ENCODE results near the gene WDR43. TPM values are rescaled to one million over a fixed set of nuclear protein-coding genes. Genes with fewer than 3 reads are reported as not detected.
A peak's percentile ranks its signal among the peaks of the same experiment; 100 is the strongest.

WDR43 gene, protein sequence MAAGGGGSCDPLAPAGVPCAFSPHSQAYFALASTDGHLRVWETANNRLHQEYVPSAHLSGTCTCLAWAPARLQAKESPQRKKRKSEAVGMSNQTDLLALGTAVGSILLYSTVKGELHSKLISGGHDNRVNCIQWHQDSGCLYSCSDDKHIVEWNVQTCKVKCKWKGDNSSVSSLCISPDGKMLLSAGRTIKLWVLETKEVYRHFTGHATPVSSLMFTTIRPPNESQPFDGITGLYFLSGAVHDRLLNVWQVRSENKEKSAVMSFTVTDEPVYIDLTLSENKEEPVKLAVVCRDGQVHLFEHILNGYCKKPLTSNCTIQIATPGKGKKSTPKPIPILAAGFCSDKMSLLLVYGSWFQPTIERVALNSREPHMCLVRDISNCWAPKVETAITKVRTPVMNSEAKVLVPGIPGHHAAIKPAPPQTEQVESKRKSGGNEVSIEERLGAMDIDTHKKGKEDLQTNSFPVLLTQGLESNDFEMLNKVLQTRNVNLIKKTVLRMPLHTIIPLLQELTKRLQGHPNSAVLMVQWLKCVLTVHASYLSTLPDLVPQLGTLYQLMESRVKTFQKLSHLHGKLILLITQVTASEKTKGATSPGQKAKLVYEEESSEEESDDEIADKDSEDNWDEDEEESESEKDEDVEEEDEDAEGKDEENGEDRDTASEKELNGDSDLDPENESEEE
- total RNA-seq, result 37.3 TPM
- 10 to 100 TPM; 21.4 to 36.9 (median 30.1) TPM for polyA plus RNA-seq (ENCODE audit: insufficient read depth in 1 of 8, insufficient read length in 8 of 8, low replicate concordance in 1 of 8)
- long read RNA-seq, donor 1, result 0 reads
- long read RNA-seq, donor 2, result 0 reads
- long read RNA-seq, donor 3, transcript WDR43-202 (18 exons, 3,533 nt), result major isoform, 7 of 7 reads
- long read RNA-seq, donor 3, partial matches to known transcripts, result 0 of 7 reads
- long read RNA-seq, donor 3, other reads (novel, unspliced or antisense), result 0 of 7 reads
- long read RNA-seq, donor 4, partial matches to known transcripts, result 0 of 2 reads
- long read RNA-seq, donor 4, other reads (novel, unspliced or antisense), result 0 of 2 reads
- long read RNA-seq, donor 5, transcript WDR43-202 (18 exons, 3,533 nt), result major isoform, 11 of 38 reads
- long read RNA-seq, donor 5, partial matches to known transcripts, result 27 of 38 reads
- long read RNA-seq, donor 5, other reads (novel, unspliced or antisense), result 0 of 38 reads
- long read RNA-seq, donor 6, transcript WDR43-202 (18 exons, 3,533 nt), result major isoform, 7 of 7 reads
- long read RNA-seq, donor 6, partial matches to known transcripts, result 0 of 7 reads
- long read RNA-seq, donor 6, other reads (novel, unspliced or antisense), result 0 of 7 reads
- long read RNA-seq, donor 7, transcript WDR43-202 (18 exons, 3,533 nt), result major isoform, 9 of 19 reads
- long read RNA-seq, donor 7, partial matches to known transcripts, result 10 of 19 reads
- long read RNA-seq, donor 7, other reads (novel, unspliced or antisense), result 0 of 19 reads
- long read RNA-seq, donor 8, transcript WDR43-202 (18 exons, 3,533 nt), result major isoform, 6 of 7 reads
- long read RNA-seq, donor 8, partial matches to known transcripts, result 0 of 7 reads
- long read RNA-seq, donor 8, other reads (novel, unspliced or antisense), result 0 of 7 reads
- long read RNA-seq, donor 9, partial matches to known transcripts, result 12 of 13 reads
- long read RNA-seq, donor 9, other reads (novel, unspliced or antisense), result 0 of 13 reads
- long read RNA-seq, donor 10, partial matches to known transcripts, result 10 of 11 reads
- long read RNA-seq, donor 10, other reads (novel, unspliced or antisense), result 0 of 11 reads
- long read RNA-seq, donor 11, transcript WDR43-202 (18 exons, 3,533 nt), result major isoform, 5 of 16 reads
- long read RNA-seq, donor 11, partial matches to known transcripts, result 11 of 16 reads
- long read RNA-seq, donor 11, other reads (novel, unspliced or antisense), result 0 of 16 reads

GRCh38 chr2:28894470-28895188, at the start of gene WDR43:
TSS of gene WDR43 (plus strand) at chr2:28894667. CDS start at chr2:28894699, 32 bp downstream.
- peak within 1 kb of the TSS; percentile 73 for H3K27ac ChIP-seq (ENCODE audit: low read length)
- H3K36me3 ChIP-seq (ENCODE audit: control insufficient read depth, insufficient read depth, low read length), result no peaks in the 10 kb centered on the region
- peaks cover 4% of the 10 kb centered on the region for H3K4me1 ChIP-seq (ENCODE audit: control insufficient read depth, insufficient read depth, low read length)
- peak; percentile 99 for DNase-seq
- under 1% methylated on average over 77 of the region's 79 CpGs for WGBS (ENCODE audit: insufficient coverage)
- H3K4me3 ChIP-seq (ENCODE audit: low read length), result peak within 1 kb of the TSS; percentile 92
- peaks cover 2% of the 10 kb centered on the region for H3K27me3 ChIP-seq (ENCODE audit: control insufficient read depth, insufficient read depth, low read length)
- no peaks in the 10 kb centered on the region for H3K9me3 ChIP-seq (replicated peaks; ENCODE audit: control insufficient read depth, low read depth, low read length)

- peaks cover under 1% of the 10 kb centered on the region for H3K36me3 ChIP-seq (ENCODE audit: control insufficient read depth, insufficient read depth, low read length)
- H3K4me1 ChIP-seq (ENCODE audit: control insufficient read depth, insufficient read depth, low read length), result no peaks in the 10 kb centered on the region
- 100% methylated on average over 1 of the region's 1 CpG for WGBS (ENCODE audit: insufficient coverage)
- no peak for DNase-seq
- no peaks in the 10 kb centered on the region for H3K9me3 ChIP-seq (replicated peaks; ENCODE audit: control insufficient read depth, low read depth, low read length)
- H3K27ac ChIP-seq (ENCODE audit: low read length), result no peak overlapping the region
- H3K27me3 ChIP-seq (ENCODE audit: control insufficient read depth, insufficient read depth, low read length), result no peaks in the 10 kb centered on the region
- no peak overlapping the region for H3K4me3 ChIP-seq (ENCODE audit: low read length)
These were observed 39.3 kb upstream of the WDR43 start for GRCh38 chr2:28855193-28855592.

GRCh38 chr2:28855977-28856376, 38.5 kb upstream of the WDR43 start:
- H3K4me1 ChIP-seq (ENCODE audit: control insufficient read depth, insufficient read depth, low read length), result no peaks in the 10 kb centered on the region
- DNase-seq, result no peak
- no peaks in the 10 kb centered on the region for H3K9me3 ChIP-seq (replicated peaks; ENCODE audit: control insufficient read depth, low read depth, low read length)
- H3K27ac ChIP-seq (ENCODE audit: low read length), result no peak overlapping the region
- H3K27me3 ChIP-seq (ENCODE audit: control insufficient read depth, insufficient read depth, low read length), result no peaks in the 10 kb centered on the region
- no peak overlapping the region for H3K4me3 ChIP-seq (ENCODE audit: low read length)
- peaks cover 6% of the 10 kb centered on the region for H3K36me3 ChIP-seq (ENCODE audit: control insufficient read depth, insufficient read depth, low read length)

DNA sequence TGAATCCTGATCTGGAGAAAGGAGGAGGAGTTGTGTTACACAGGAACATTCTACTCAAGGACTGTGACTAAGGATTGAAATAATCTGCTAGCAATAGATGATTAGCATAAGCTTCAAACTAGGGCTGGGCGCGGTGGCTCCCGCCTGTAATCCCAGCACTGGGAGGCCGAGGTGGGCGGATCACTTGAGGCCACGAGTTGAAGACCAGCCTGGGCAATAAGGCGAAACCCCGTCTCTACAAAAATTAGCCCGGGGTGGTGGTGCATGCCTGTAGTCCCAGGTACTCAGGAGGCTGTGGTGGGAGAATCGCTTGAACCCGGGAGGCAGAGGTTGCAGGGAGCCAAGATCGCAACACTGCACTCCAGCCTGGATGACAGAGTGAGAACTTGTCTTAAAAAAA, 25.9 kb upstream of the WDR43 start:
- H3K27ac ChIP-seq (ENCODE audit: low read length), result no peak overlapping the region
- no peaks in the 10 kb centered on the region for H3K9me3 ChIP-seq (replicated peaks; ENCODE audit: control insufficient read depth, low read depth, low read length)
- WGBS (ENCODE audit: insufficient coverage), result 74% methylated on average over 9 of the region's 12 CpGs
- H3K36me3 ChIP-seq (ENCODE audit: control insufficient read depth, insufficient read depth, low read length), result peaks cover 5% of the 10 kb centered on the region
- no peak for DNase-seq
- peak overlapping the region; percentile 3 for H3K4me3 ChIP-seq (ENCODE audit: low read length)
- H3K4me1 ChIP-seq (ENCODE audit: control insufficient read depth, insufficient read depth, low read length), result peaks cover 9% of the 10 kb centered on the region
- no peaks in the 10 kb centered on the region for H3K27me3 ChIP-seq (ENCODE audit: control insufficient read depth, insufficient read depth, low read length)

DNA sequence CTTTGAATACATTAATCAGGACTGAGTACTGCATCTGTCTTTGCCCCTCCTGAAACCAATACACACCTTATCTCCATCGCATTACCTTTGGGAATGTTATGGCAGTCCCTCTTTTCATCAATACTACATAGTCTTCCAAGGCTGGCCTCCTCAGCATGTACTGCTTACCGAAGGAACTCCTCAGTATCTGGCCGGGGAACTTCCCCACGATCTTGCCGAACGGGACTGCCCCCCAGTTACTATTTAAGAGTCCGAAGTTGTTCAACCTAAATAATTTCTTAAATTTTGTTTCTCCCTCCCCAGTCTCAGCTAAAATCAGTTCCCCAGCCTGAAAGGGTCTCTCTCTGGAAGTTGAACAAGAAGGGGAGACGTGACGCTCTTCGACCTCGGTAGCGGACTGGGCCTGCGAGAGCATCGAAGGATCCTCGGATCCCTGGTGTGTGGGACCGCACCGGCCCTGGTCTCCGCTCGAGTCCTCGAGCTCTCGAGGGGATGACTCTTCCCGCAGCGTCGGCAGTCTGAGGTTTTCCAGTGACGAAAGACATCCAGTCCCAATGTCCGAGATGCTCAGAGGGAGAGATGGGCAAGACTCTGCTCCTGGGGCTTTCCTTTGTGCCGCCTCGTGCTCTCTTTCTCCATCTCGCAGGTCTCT, 24.8 kb upstream of the WDR43 start:
- Histone ChIP-seq H3K9me3 (replicated peaks; ENCODE audit: control insufficient read depth, low read depth, low read length) (no peaks in the 10 kb centered on the region), H3K4me3 (ENCODE audit: low read length) (peak overlapping the region; percentile 99), H3K27me3 (ENCODE audit: control insufficient read depth, insufficient read depth, low read length) (no peaks in the 10 kb centered on the region), H3K27ac (ENCODE audit: low read length) (peak overlapping the region; percentile 89), H3K4me1 (ENCODE audit: control insufficient read depth, insufficient read depth, low read length) (peaks cover 9% of the 10 kb centered on the region), H3K36me3 (ENCODE audit: control insufficient read depth, insufficient read depth, low read length) (peaks cover 5% of the 10 kb centered on the region)
- no peak for DNase-seq
- WGBS (ENCODE audit: insufficient coverage), result 0% methylated on average over 27 of the region's 29 CpGs

DNA sequence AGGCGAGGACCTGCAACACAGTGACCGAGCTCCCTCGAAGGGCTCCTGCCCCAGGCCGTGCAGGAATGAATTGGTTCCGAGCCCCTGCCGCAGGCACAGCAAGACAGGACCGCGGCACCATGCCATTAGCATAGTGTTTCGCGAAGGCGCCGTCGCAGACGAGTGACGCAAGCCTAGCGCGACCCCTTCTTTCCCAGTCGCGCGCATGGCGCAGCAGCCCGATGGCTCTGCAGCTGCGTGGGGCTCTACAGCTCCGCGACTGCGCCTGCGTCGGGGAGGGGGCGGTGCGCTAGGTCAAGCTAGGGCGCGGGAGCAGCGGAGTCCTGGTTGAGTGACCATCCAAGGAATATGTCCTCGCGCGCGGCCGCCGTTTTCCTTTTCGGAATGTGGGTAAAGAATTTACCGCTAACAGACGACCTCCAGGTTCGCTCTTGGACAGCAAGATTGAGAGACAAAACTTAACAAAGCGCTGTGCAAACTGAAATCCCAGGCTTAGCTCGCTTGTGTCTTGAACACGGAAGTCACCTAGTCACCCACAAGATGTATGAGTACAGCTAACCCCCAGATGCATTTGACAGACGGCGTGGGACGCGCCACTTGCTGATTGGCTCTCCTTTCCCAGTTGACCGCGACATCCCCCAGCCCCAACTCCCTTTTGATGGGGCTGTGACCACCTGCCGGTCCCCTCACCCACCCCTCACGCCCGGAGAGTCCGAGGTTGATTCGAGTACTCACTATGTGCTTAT, 24.1 kb upstream of the WDR43 start, which contains the start of gene TRMT61B:
Gene TRMT61B (minus strand): TSS at position 164 of the 746 bp plus-strand sequence. CDS start 32 bp downstream, at position 132.
- under 1% methylated on average over 50 of the region's 57 CpGs for WGBS (ENCODE audit: insufficient coverage)
- H3K4me1 ChIP-seq (ENCODE audit: control insufficient read depth, insufficient read depth, low read length), result peaks cover 9% of the 10 kb centered on the region

DNA sequence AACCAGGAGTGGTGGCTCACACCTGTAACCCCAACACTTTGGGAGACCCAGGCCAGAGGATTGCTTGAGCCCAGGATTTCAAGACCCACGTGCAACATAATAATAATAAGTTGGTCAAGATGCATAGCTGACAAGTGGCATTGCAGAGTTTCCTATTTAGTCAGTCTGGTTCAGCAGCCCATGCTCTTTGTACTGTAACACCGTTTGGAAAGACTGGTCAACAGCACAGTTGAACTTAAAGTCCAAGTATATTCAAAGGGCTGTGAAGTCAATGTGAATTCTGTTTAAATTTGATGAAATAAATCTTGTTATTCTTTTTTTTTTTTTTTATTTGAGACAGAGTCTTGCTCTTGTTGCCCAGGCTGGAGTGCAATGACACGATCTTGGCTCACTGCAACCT, 22.8 kb upstream of the WDR43 start:
- WGBS (ENCODE audit: insufficient coverage), result 53% methylated on average over 2 of the region's 3 CpGs

More for the DNA sequence above, 24.1 kb upstream of the WDR43 start, which contains the start of gene TRMT61B:
- peak within 1 kb of the TSS; percentile 89 for H3K27ac ChIP-seq (ENCODE audit: low read length)
- H3K36me3 ChIP-seq (ENCODE audit: control insufficient read depth, insufficient read depth, low read length), result peaks cover 5% of the 10 kb centered on the region
- H3K4me3 ChIP-seq (ENCODE audit: low read length), result peak within 1 kb of the TSS; percentile 99
- no peaks in the 10 kb centered on the region for H3K9me3 ChIP-seq (replicated peaks; ENCODE audit: control insufficient read depth, low read depth, low read length)
- peak; percentile 98 for DNase-seq
- no peaks in the 10 kb centered on the region for H3K27me3 ChIP-seq (ENCODE audit: control insufficient read depth, insufficient read depth, low read length)

DNA sequence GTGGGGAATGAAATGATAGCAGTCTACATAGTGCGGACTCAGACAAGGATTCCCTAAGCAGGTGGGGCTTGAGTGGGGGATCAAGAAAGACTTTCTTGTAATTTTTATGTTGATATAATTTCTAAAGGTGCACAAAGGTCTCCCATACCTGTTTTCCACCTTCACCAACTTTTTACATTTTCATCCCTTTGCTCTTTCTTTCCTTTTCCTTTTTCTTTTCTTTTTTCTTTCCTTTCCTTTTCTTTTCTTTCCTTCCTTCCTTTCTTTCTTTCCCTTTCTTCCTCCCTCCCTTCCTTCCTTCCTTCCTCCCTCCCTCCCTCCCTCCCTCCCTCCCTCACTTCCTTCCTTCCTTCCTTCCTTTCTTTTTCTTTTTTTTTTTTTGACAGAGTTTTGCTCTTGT, 14.3 kb upstream of the WDR43 start:
- Histone ChIP-seq H3K36me3 (ENCODE audit: control insufficient read depth, insufficient read depth, low read length) (no peaks in the 10 kb centered on the region), H3K27ac (ENCODE audit: low read length) (no peak overlapping the region), H3K27me3 (ENCODE audit: control insufficient read depth, insufficient read depth, low read length) (peaks cover 5% of the 10 kb centered on the region), H3K4me1 (ENCODE audit: control insufficient read depth, insufficient read depth, low read length) (no peaks in the 10 kb centered on the region), H3K4me3 (ENCODE audit: low read length) (no peak overlapping the region), H3K9me3 (replicated peaks; ENCODE audit: control insufficient read depth, low read depth, low read length) (no peaks in the 10 kb centered on the region)
- DNase-seq, result no peak
- no CpG with 5 or more reads among the region's 1 CpG for WGBS (ENCODE audit: insufficient coverage)

More for the DNA sequence above, 22.8 kb upstream of the WDR43 start:
- H3K4me1 ChIP-seq (ENCODE audit: control insufficient read depth, insufficient read depth, low read length), result peaks cover 9% of the 10 kb centered on the region
- DNase-seq, result no peak
- no peaks in the 10 kb centered on the region for H3K9me3 ChIP-seq (replicated peaks; ENCODE audit: control insufficient read depth, low read depth, low read length)
- no peak overlapping the region for H3K4me3 ChIP-seq (ENCODE audit: low read length)
- peaks cover 2% of the 10 kb centered on the region for H3K27me3 ChIP-seq (ENCODE audit: control insufficient read depth, insufficient read depth, low read length)
- no peak overlapping the region for H3K27ac ChIP-seq (ENCODE audit: low read length)
- H3K36me3 ChIP-seq (ENCODE audit: control insufficient read depth, insufficient read depth, low read length), result peaks cover 5% of the 10 kb centered on the region

All from muscle of leg (tissue), 16 donors.